HG03159 (cell line): Measurements from ENCODE around the gene RNF13.
"Not testable (repeated sequence)": the region's sequence is repeated elsewhere in the genome, so short reads cannot be mapped to it uniquely, and the experiment has no call there.

Experiments
- ATAC-seq: cut with Tn5 transposase; IDR thresholded peaks from one replicate; pipeline ENCODE4 v1.9.1; 2021; ENCODE audit warnings: mild to moderate bottlenecking, moderate library complexity; ENCODE audit not compliant: unreplicated experiment

Gene RNF13

GRCh38 chr3:149838491-149838890 is 25.5 kb downstream of the RNF13 start:
- not testable (repeated sequence) for ATAC-seq

DNA sequence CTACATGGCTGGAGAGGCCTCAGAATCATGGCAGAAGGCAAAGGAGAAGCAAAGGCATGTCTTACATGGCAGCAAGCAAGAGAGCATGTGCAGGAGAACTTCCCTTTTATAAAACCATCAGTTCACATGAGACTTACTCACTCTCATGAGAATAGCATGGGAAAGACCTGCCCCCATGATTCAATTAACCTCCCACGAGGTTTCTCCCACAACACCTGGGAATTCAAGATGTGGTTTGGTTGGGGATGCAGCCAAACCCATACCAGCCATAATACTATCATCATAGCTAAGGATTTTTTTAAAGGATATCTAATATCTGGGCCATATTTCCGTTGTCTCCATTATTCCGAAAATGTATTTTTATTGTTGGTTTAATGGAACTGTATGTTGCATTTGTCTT is 26.5 kb downstream of the RNF13 start:
- ATAC-seq: not testable (repeated sequence)

- no peak for ATAC-seq
Observed at GRCh38 chr3:149839896-149840295, 26.9 kb downstream of the RNF13 start.

DNA sequence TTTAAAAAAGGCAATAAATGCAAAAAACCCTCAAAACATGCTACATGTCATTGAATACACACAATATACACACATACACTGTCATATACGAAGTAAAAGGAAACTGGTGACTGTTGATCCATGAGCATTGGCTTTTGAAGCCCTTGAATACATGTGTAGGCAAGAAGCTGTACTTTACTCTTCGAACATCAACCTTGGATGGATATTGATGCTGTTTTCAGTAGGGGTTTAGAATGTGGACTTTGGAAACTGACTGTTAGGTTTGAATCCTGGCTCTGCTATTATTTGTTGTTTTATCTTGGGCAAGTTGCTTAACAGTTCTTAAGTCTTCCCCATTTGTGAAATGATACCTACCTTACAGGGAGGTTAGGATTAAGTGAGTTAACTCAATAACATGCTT is 30.5 kb downstream of the RNF13 start:
- no peak for ATAC-seq

GRCh38 chr3:149844091-149844490 is 31.1 kb downstream of the RNF13 start:
- no peak for ATAC-seq

DNA sequence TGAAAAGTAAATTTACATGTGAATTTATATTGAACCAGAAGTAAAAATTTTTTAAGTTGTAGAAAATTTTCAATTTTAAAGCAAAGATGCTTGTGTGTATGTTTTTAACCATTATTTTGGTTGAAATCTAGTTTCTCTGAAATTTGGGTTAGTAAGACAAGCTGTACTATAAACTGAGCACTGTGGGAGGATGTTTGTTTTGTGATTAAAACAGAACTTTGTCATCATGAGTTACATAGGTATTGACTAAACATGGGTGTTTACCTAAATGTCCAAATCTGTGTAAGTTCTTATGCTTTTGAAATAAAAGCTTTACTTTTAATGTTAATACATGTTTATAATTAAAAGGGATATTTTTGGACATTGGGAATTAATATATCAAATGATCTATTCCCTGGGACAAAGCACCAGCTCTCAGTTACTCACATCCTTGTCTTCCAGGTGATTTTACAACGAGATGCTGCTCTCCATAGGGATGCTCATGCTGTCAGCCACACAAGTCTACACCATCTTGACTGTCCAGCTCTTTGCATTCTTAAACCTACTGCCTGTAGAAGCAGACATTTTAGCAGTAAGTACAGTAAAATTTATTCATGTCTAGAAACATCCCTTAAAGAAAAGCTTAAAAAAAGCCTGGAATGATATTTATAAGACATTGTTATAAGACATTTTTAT is 32.7 kb downstream of the RNF13 start:
- no peak for ATAC-seq

DNA sequence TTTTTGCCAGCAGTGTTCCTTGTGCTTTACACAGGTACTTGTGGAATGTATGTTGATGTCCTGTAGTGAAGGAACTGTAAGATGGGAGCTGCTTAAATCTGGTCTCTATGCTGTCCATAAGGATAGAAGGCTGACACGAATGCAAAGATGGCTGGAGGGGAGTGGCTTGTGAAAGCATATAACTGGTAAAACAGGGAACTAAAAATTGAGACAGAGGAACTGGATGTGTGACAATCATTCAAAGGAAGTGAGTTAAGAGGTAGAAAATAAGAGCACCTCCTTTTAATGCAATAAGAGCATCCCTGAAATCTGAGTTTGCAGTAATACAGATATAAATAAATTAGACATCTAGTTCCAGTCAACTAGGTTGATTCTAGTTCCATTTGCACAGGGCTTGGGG is 35.2 kb downstream of the RNF13 start:
- ATAC-seq: no peak

DNA sequence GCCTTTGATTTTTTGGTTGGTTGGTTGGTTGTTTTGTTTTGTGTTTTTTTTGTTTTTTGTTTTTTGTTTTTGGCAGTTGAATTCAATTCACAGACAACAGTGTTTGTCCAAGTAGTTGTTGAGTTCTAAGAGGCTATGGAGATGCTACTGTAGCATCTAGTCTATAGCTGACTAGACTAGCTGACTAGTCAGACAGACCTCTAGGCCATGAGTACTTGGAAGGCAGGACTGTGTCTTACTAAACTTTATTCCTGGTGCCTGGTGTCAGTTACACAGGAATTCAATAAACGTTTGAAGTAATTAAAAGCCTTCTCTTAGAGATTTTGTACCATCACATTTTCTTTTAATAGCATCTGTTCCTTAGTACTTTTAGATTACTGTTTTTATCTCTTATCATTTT is 35.7 kb downstream of the RNF13 start:
- no peak for ATAC-seq

GRCh38 chr3:149850787-149851584 is 38.0 kb downstream of the RNF13 start:
- ATAC-seq: no peak

DNA sequence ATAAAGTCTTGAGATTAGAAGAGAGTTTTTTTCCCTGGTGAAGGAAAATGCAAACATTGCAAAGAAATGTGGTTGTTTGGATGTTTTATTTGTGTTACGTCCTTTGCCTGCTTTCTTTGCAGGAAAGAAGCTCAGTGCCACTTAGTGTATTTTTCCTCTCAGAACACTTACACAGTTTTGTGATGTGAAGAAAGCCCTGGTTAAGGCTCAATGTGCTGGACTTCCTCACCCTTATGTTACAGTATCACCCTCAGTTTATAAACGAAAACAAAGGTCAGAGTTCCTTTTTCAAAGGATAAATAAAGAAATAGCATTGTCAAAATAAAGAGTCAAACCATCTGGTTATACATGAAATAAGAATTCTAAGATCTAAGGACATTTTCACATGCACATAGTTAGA is 45.9 kb downstream of the RNF13 start:
- no peak for ATAC-seq

DNA sequence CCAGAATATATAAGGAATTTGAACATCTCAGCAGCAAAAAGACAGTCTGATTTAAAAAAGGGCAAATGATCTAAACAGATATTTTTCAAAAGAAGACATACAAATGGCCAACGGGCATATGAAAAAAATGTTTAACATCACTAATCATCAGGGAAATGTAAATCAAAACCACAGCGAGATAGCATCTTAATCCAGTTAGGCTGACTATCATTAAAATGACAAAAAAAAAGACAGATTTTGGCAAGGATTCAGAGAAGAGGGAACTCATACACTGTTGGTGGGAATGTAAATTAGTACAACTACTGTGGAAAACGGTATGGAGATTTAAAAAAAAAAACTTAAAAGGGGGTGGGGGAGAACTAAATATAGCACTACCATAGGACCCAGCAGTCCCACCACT is 47.9 kb downstream of the RNF13 start:
- no peak for ATAC-seq

- no peak for ATAC-seq
Observed at GRCh38 chr3:149867563-149867962, 54.5 kb downstream of the RNF13 start.

DNA sequence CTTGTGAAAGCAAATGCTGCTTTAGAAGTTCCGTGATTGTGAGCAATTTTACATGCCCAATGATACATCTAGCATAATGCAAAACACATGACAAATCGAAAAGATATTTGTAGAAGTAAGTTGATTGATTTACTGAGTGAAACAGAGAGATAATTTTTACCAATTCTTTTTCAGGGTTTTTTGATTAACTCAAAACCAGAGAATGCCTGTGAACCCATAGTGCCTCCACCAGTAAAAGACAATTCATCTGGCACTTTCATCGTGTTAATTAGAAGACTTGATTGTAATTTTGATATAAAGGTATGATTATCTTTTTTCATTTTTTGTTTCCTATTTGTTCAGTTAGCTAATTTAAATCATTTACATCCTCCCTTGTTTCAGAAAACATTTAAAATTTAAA is 58.8 kb downstream of the RNF13 start:
- ATAC-seq: no peak

DNA sequence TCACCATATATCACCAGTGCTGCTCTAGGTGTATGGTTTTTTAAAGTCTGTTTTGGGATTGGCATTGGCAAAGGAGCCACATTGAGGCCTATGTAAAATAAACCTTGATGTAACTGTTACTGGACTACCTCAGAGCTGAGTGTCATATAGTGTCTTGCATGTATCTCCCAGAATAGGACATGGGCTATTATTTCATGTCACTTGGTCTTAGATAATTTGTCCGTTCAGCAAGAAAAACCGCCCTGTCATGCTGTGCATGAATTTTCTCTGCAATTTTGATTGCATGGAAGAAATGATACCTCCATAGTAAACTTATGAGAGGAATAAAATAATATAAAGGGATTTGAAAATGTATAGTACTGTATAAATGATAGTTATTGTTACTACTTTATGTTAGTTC is 59.6 kb downstream of the RNF13 start:
- no peak for ATAC-seq

DNA sequence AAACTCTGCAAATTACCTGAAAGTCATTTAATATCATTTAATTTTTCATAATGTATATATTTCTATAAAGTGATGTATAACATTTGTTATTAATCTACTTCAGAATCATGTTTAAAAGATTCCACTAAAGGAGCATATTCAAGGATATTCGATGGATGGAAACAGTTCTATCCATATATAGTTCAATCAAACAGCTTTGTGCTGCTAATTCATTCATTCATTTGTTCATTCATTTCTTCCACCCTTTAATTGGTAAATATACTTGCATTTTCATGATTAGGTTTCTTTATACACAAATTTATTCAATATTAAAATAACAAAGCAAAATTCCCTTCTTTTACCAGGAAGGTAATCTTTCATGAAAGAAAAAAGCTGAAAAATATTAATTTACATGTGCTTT is 64.7 kb downstream of the RNF13 start:
- ATAC-seq: no peak

GRCh38 chr3:149879872-149880271 is 66.9 kb downstream of the RNF13 start:
- ATAC-seq: no peak

GRCh38 chr3:149881879-149882278 is 68.9 kb downstream of the RNF13 start:
- ATAC-seq: no peak

- ATAC-seq: no peak
Observed at GRCh38 chr3:149883134-149883533, 70.1 kb downstream of the RNF13 start.

DNA sequence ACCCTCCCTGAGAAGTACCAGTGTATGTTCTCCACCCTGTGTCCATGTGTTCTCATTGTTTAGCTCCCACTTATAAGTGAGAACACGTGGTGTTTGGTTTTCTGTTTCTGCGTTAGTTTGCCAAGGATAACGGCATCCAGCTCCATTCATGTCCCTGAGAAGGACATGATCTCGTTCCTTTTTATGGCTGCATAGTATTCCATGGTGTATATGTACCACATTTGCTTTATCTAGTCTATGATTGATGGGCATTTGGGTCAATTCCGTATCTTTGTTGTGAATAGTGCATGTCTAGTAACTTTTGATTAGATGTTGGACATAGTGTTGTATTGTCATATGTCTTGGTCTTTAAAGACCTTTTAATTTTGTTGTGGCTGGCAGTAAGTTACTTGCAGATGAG is 70.8 kb downstream of the RNF13 start:
- ATAC-seq: not testable (repeated sequence)

GRCh38 chr3:149884848-149885247 is 71.8 kb downstream of the RNF13 start:
- not testable (repeated sequence) for ATAC-seq

DNA sequence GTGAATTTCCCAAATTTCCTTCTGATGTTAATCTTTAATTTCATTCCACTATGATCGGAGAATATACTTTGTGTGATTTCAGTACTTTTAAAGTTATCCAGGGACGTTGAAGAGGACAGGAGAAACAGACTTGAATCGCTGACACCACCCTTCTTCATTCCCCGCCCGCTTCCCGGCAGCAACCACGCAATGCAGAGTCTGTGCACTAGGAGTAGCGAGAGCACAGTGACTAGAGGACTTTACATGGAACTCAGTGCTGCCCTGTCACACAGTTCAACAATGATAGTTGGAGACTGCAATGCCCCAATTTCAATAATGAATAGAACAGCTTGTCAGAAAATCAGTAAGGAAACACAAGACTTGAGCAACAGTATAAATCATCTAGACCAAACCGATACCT is 73.9 kb downstream of the RNF13 start:
- no peak for ATAC-seq

- no peak for ATAC-seq
Observed at GRCh38 chr3:149891621-149892020, 78.6 kb downstream of the RNF13 start.

DNA sequence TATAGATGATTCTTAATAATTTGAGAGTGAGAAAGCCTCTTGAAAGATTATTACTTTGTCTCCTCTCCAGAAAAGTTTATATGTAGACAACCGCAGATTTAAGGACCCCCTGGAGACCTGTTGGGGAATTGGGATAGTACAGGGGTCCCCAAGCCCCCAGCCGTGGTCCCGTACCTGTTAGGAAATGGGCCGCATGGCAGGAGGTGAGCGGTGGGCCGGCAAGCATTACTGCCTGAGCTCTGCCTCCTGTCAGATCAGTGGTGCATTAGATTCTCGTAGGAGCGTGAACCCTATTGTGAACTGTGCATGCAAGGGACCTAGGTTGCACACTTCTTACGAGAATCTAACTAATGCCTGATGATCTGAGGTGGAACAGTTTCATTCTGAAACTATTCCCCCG is 79.4 kb downstream of the RNF13 start:
- ATAC-seq: no peak
